ENCODE results near the gene CDC42EP3. TPM values are rescaled to one million over a fixed set of nuclear protein-coding genes. Genes with fewer than 3 reads are reported as not detected.

CDC42EP3 gene
- polyA plus RNA-seq, 3 donors from 2014 or later = 80.7 to 170 (median 81.3) TPM

DNA sequence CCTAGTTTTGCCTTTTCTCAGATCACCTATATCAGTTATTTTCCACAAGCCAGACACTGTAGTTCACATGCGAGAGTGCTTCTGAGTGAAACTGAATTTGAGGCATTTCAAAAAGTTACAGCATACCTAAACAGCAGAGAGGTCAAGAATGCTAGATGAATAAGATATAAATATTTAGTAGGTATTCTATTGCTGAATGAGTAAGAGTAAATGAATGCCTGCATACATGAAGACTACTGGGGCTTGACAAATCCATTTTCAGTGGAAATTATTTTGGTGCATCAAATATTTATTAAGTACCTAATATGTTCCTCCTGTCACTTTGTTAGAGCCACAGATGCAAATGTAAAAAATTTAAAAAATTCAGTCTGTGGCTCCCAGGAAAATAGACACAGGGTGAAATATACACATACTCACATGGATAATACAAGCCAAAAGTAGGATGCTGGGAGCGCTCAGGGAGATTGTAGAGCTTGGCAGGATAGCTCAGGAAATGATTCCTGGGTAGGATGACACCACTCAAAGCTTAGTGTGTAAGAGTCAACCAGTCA lies 27.6 kb upstream of the CDC42EP3 start:
- Mint-ChIP-seq H3K4me3 (no peak overlapping the region), H3K27me3 (ENCODE audit: low read depth in 3 of 3) (peaks cover 0 to 6% (median 5%) of the 10 kb centered on the region in 3 donors)
- no peak for DNase-seq

DNA sequence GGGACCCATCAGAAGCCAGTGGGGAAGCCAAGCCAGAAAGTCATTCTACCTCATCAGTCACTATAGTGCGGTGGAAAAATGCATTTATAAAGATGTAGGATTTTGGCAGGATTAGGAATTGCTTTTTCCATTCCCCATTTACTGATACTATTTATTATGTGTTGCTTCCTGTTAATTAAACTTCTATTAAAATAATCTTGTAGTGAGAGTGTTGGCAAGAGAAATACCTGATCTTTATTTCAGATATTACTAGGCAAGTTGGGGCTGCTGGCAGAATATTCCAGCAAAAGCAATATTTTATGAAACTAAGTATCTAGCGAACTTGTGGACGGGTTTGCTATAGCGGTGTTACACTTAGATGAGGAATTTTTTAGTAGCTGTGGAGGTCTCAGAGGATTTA lies 23.9 kb upstream of the CDC42EP3 start:
- no peak overlapping the region for H3K27ac Mint-ChIP-seq
- no peak overlapping the region for H3K4me3 Mint-ChIP-seq
- H3K27me3 Mint-ChIP-seq (ENCODE audit: low read depth in 3 of 3) = peaks cover 0 to 4% (median 2%) of the 10 kb centered on the region in 3 donors
- H3K36me3 Mint-ChIP-seq = no peaks in the 10 kb centered on the region
- no peak for DNase-seq
- no peaks in the 10 kb centered on the region for H3K9me3 Mint-ChIP-seq
- no peaks in the 10 kb centered on the region for H3K4me1 Mint-ChIP-seq

More for the DNA sequence above, 27.6 kb upstream of the CDC42EP3 start:
- no peaks in the 10 kb centered on the region for H3K4me1 Mint-ChIP-seq
- H3K36me3 Mint-ChIP-seq = peaks cover 0 to 11% (median 8%) of the 10 kb centered on the region in 3 donors
- peaks cover 0 to 2% (median 0%) of the 10 kb centered on the region in 6 donors for H3K9me3 Mint-ChIP-seq
- H3K27ac Mint-ChIP-seq = no peak overlapping the region

DNA sequence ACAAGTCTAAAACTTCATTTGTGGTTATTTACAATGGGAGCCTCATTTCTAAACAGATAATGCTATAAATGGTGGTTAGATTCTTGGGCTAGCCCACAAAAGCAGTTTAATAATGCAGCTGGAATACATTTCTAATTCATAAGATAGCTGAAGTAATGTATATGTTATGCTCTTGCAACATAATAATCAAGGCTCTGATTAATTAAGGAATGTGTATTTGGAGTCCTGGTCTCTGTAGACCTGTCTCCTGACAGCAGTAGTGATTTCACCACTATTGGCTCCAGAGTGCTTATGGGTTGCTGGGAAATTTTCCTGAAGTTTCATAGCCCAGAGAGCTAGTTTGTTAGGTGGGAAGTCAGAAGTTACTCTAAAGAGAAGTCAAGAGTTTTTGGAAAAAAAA lies 21.3 kb upstream of the CDC42EP3 start:
- peaks cover 0 to 2% (median 0%) of the 10 kb centered on the region in 3 donors for H3K27me3 Mint-ChIP-seq (ENCODE audit: low read depth in 3 of 3)
- H3K4me3 Mint-ChIP-seq = no peak overlapping the region
- no peaks in the 10 kb centered on the region for H3K4me1 Mint-ChIP-seq
- no peaks in the 10 kb centered on the region for H3K9me3 Mint-ChIP-seq
- H3K27ac Mint-ChIP-seq = no peak overlapping the region
- no peak for DNase-seq
- H3K36me3 Mint-ChIP-seq = no peaks in the 10 kb centered on the region

DNA sequence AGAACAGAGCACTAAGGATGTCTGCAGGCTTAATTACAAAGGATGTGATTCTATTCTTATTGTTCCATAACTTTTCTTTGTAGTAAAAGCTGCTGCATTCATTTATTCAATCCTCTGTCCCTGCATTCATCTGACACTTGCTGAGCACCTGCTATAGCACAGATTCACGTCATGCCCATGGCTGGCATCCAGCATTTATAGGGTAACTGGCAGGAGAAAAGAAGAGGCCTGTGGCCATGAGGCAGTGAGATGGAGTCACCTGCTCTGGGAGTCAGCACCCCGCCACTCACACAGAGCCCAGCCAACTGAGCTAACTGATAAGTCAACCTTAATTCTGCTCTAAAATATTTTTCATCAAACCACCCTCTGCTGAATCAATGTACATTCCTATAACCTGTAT lies 18.3 kb upstream of the CDC42EP3 start:
- H3K4me3 Mint-ChIP-seq = no peak overlapping the region
- H3K27ac Mint-ChIP-seq = no peak overlapping the region
- H3K36me3 Mint-ChIP-seq = peaks cover 0 to 4% (median 0%) of the 10 kb centered on the region in 3 donors
- DNase-seq = no peak
- peaks cover 0 to 2% (median 0%) of the 10 kb centered on the region in 3 donors for H3K27me3 Mint-ChIP-seq (ENCODE audit: low read depth in 3 of 3)
- H3K4me1 Mint-ChIP-seq = peaks cover 4% of the 10 kb centered on the region in 2 donors
- no peaks in the 10 kb centered on the region for H3K9me3 Mint-ChIP-seq

DNA sequence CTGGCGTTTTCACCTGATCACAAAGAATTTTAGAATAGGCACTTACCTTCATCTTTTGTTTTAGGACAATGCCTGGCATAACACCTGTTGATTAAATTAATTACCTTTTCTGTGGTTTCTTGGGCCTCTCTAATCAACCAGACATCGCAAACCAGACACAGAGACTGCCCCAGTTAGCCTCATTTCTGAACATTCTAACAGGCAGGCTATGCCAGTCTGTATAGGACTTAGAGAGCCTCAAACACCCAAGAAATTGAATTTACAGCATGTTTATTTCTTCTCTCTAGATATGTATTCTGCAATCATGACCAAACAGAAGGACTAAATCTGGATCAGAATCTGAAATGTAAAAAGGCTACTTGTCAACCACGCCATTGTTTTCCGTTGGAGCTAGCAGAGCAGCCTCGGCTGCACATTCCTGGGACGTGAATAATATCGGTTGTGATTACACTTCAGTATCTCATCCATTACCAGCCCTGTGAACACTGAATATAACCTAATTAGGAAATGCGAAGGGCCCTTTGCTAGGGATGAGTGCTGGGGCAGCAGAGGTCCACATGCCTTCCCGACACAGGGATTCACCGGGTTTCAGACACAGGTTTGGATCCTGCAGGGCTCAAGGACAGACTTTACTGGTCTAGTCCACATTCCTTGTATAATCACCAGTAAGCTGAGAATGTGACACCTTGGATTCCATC lies 17.5 kb upstream of the CDC42EP3 start:
- Mint-ChIP-seq H3K9me3 (no peaks in the 10 kb centered on the region), H3K36me3 (peaks cover 0 to 5% (median under 1%) of the 10 kb centered on the region in 3 donors), H3K27ac (no peak overlapping the region), H3K4me3 (no peak overlapping the region), H3K4me1 (peaks cover 11 to 12% of the 10 kb centered on the region in 2 donors), H3K27me3 (ENCODE audit: low read depth in 3 of 3) (peaks cover 0 to 2% (median 0%) of the 10 kb centered on the region in 3 donors)
- no peak for DNase-seq

DNA sequence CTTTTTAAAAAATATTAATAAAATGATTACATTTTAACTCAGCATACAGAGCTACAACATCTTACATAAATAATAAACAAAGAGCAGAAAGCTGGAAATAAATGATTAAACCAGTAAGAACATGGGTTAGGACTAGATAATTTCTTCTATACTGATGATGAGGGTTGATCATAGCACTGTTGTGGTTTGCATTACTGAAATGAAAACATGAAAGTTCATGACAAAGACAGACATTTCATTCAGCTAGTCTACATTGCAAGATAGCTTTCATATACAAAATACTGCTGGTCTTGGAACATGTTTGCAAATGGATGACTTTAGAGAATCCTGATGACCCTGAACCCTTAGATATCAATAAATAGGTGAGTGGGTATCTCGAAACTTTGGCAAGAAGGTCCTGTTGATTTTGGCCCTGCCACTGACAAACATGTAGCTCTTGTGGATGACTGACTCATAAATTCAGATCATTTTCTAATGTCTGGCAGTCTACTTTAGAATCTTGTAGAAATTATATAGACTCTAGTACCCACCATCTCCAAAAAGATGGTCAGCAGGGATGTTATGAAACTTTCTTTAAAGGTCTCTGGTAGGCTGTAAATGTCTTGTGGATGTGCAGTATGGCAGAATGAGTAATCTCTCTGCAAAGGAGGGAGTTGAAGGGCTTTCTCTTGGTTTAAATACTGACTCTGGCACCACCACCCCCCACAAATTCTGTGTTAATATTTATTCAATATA lies 15.5 kb upstream of the CDC42EP3 start:
- peaks cover 0 to 4% (median 0%) of the 10 kb centered on the region in 6 donors for H3K9me3 Mint-ChIP-seq
- peaks cover 0 to 10% (median 6%) of the 10 kb centered on the region in 3 donors for H3K36me3 Mint-ChIP-seq
- peaks cover 29 to 31% of the 10 kb centered on the region in 2 donors for H3K4me1 Mint-ChIP-seq
- H3K27me3 Mint-ChIP-seq (ENCODE audit: low read depth in 3 of 3) = peaks cover 0 to 6% (median 0%) of the 10 kb centered on the region in 3 donors
- no peak overlapping the region for H3K27ac Mint-ChIP-seq
- H3K4me3 Mint-ChIP-seq = no peak overlapping the region
- no peak for DNase-seq

DNA sequence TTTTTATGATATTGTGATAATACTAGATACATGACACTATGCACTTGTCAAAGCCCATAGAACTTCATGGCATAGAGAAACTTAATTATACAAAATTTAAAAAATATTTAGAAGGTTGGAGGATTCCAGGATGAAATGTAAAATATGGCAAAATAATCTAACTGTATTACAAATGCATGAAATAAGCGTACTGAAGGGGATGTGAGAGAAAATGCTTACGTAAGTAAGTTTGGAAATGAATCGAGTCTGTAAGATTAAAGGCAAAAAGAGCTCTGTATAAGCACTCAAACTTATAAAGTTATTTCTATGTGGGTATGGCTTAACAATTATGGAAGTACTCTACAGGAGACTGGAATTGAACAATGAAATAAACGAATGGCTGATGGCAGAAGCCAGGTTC lies 13.4 kb upstream of the CDC42EP3 start:
- Mint-ChIP-seq H3K4me3 (no peak overlapping the region), H3K9me3 (peaks cover 0 to 4% (median 0%) of the 10 kb centered on the region in 6 donors), H3K4me1 (peaks cover 30 to 38% of the 10 kb centered on the region in 2 donors), H3K27ac (peak overlapping the region in 1 of 6 donors; percentile 38), H3K36me3 (peaks cover 0 to 15% (median 9%) of the 10 kb centered on the region in 3 donors), H3K27me3 (ENCODE audit: low read depth in 3 of 3) (peaks cover 0 to 3% (median 0%) of the 10 kb centered on the region in 3 donors)
- no peak for DNase-seq

DNA sequence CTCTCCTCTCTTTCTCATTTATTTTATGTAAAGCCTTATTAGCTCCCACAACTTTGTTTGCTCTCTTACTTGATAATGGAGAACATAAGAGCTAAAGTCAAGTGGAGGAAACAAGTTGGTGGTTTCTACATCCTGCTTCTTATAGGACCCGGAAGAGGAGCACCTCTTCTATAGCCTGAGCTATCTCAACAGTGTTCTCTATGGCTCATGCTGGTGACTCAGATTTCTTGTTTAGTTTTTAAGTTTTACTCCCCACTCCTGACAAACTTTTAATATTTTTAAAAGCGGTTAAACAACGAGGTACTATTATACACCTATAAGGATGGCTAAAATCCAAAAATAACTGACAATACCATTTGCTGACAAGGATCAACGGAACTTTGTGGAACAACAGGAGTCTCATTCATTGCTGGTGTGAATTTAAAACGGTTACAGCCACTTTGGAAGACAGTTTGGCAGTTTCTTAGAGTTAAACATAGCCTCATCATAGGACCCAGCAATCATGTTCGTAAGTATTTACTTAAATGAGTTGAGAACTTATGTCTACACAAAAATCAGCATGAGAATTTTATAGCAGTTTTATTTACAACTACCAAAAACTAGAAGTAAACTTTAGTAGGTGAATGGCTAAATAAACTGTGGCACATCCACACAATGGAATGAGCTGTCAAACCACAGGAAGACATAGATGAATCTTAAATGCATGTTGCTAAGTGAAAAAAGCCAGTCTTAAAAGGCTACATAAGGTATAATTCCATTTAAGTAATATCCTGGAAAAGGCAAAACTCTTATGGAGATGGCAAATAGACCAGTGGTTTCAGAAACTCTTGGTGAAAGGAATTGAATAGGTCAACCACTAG lies 12.7 kb upstream of the CDC42EP3 start:
- peaks cover 0 to 3% (median 0%) of the 10 kb centered on the region in 3 donors for H3K27me3 Mint-ChIP-seq (ENCODE audit: low read depth in 3 of 3)
- H3K36me3 Mint-ChIP-seq = peaks cover 0 to 15% (median 9%) of the 10 kb centered on the region in 3 donors
- H3K4me3 Mint-ChIP-seq = peak overlapping the region; percentile 43 to 68 (median 57)
- peaks cover 0 to 4% (median 0%) of the 10 kb centered on the region in 6 donors for H3K9me3 Mint-ChIP-seq
- peak overlapping the region; percentile 61 to 93 (median 80) for H3K27ac Mint-ChIP-seq
- peak; percentile 26 to 39 (median 29) for DNase-seq
- peaks cover 30 to 38% of the 10 kb centered on the region in 2 donors for H3K4me1 Mint-ChIP-seq

DNA sequence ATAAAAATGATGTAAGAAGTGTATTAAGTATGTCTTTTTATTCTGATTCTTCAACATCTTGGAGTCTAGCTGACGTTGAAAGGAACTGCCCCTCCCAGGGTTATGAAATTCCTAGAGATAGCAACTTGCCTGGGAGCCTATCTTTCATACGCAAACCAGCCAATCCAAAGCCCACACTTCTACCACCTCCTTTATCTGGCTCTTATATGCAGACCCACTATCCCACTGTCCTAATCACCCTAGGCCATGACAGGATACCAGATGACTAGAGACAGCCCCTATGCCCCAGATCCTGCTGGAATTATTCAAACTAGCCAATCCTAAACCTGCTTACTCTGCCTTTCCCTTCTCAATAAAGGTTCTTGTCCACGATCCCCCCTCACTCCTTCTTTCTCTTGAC lies 11.8 kb upstream of the CDC42EP3 start:
- peaks cover 30 to 38% of the 10 kb centered on the region in 2 donors for H3K4me1 Mint-ChIP-seq
- no peak for DNase-seq
- H3K4me3 Mint-ChIP-seq = peak overlapping the region in 3 of 5 donors; percentile 44 to 61 (median 57)
- peak overlapping the region in 5 of 6 donors; percentile 20 to 93 (median 77) for H3K27ac Mint-ChIP-seq
- H3K36me3 Mint-ChIP-seq = peaks cover 0 to 15% (median 9%) of the 10 kb centered on the region in 3 donors
- H3K9me3 Mint-ChIP-seq = peaks cover 0 to 4% (median 0%) of the 10 kb centered on the region in 6 donors
- H3K27me3 Mint-ChIP-seq (ENCODE audit: low read depth in 3 of 3) = peaks cover 0 to 3% (median 0%) of the 10 kb centered on the region in 3 donors

DNA sequence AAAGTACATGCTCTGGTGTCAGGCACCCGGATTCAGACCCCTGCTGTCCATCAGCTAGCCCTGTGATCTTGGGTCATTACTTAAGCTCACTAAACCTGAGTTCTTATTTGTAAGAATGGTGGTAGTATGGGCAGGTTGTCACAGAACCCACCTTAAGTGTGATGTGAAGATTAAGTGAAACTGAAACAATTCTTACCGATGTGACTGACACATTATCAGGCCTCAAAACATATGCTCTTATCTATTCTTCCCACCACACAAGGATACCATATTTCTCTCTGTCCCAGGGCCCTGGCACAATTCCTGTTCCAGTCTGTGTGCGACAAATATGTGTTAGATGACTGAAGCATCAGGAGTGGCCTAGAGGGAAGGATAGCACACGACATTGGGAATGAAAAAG lies 11.0 kb upstream of the CDC42EP3 start:
- peak overlapping the region in 4 of 6 donors; percentile 34 to 72 (median 38) for H3K27ac Mint-ChIP-seq
- no peak for DNase-seq
- peaks cover 30 to 38% of the 10 kb centered on the region in 2 donors for H3K4me1 Mint-ChIP-seq
- peaks cover 0 to 3% (median 0%) of the 10 kb centered on the region in 3 donors for H3K27me3 Mint-ChIP-seq (ENCODE audit: low read depth in 3 of 3)
- peaks cover 0 to 4% (median 0%) of the 10 kb centered on the region in 6 donors for H3K9me3 Mint-ChIP-seq
- peak overlapping the region in 4 of 5 donors; percentile 1 to 55 (median 20) for H3K4me3 Mint-ChIP-seq
- peaks cover 0 to 15% (median 9%) of the 10 kb centered on the region in 3 donors for H3K36me3 Mint-ChIP-seq

DNA sequence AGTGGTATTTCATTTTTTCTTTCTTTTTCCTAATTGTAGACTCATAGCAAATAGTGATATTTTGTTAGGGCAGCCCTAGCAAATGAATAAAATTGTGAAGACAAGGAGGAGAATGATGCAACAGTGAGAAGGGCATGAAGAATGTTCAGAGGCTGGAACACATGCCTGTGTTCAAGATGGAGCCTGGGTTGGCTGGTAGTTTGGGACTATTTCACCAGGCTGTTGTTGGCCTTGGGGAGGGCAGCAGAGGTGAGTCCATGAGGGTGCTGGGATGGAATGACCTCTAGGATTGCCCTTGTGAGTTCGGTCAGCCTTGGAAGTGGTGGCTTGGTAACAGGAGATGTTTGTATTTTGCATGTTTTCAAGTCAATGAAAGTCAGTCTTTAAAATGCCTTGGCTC lies 10.1 kb upstream of the CDC42EP3 start:
- Mint-ChIP-seq H3K36me3 (peaks cover 0 to 15% (median 9%) of the 10 kb centered on the region in 3 donors), H3K4me1 (peaks cover 30 to 38% of the 10 kb centered on the region in 2 donors), H3K4me3 (no peak overlapping the region), H3K27ac (peak overlapping the region in 1 of 6 donors; percentile 24), H3K27me3 (ENCODE audit: low read depth in 3 of 3) (peaks cover 0 to 3% (median 0%) of the 10 kb centered on the region in 3 donors), H3K9me3 (peaks cover 0 to 4% (median 0%) of the 10 kb centered on the region in 6 donors)
- no peak for DNase-seq

DNA sequence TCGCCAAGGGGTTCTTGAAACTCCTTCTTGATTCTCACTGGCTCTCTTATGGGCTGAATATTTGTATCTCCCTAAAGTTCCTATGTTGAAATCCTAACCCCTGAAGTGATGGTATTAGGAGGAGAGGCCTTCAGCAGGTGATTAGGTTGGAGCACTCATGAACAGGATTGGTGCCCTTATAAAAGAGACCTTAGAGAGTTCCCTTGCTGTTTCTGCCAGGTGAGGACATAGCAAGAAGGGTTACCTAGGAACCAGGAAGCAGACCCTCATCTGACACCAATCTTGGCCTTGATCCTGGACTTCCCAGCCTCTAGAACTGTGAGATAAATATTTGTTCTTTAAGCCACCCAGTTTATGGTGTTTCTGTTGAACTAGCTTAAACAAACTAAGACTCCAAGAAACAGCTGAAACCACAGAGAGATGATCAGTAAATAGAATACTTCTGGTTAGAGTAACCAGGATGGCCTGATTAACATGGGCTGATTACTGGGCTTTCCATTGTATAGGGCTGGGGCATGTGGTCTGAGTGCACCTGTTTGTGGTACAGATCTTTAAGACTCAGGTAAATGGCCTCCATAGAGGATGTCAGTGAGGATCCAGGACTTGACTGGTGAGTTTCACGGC lies 7.7 kb upstream of the CDC42EP3 start:
- peaks cover 0 to 11% (median 9%) of the 10 kb centered on the region in 3 donors for H3K36me3 Mint-ChIP-seq
- H3K27ac Mint-ChIP-seq = no peak overlapping the region
- no peak for DNase-seq
- no peak overlapping the region for H3K4me3 Mint-ChIP-seq
- peaks cover 22 to 32% of the 10 kb centered on the region in 2 donors for H3K4me1 Mint-ChIP-seq
- H3K27me3 Mint-ChIP-seq (ENCODE audit: low read depth in 3 of 3) = peaks cover 0 to 3% (median 2%) of the 10 kb centered on the region in 3 donors
- peaks cover 0 to 4% (median 0%) of the 10 kb centered on the region in 6 donors for H3K9me3 Mint-ChIP-seq

Measured in immature natural killer cell (primary cell).